Uterus (tissue), 4 donors: Measurements from ENCODE around the gene PAAF1. TPM values are rescaled to one million over a fixed set of nuclear protein-coding genes. Genes with fewer than 3 reads are reported as not detected.

Source experiments
- DNase-seq, 2 donors: peaks; one replicate each; pipeline ENCODE4 v3.0.0-alpha.2; 2019 to 2020
- H3K27ac ChIP-seq, 2 donors: fragments of 200-600 bp; sonication (generic); 1 replicate in 1 of 2; 2 replicates in 1 of 2; pipeline ENCODE4 v1.5.1; 2016 to 2018
- H3K27me3 ChIP-seq, 2 donors: fragments of 200-600 bp; sonication (generic); one replicate each; pipeline ENCODE4 v1.5.1; 2018 to 2019; ENCODE audit warnings: control low read depth in 1 of 2
- H3K36me3 ChIP-seq, 2 donors: fragments of 200-600 bp; sonication (generic); one replicate each; pipeline ENCODE4 v1.5.1; 2019; ENCODE audit warnings: control low read depth in 1 of 2
- H3K4me1 ChIP-seq, 2 donors: fragments of 200-600 bp; sonication (generic); one replicate each; pipeline ENCODE4 v1.5.1; 2018 to 2019; ENCODE audit warnings: control low read depth in 1 of 2
- H3K4me3 ChIP-seq, 2 donors: fragments of 200-600 bp; sonication (generic); 1 replicate in 1 of 2; 2 replicates in 1 of 2; pipeline ENCODE4 v1.5.1; 2018 to 2019; ENCODE audit warnings: mild to moderate bottlenecking in 1 of 2
- H3K9me3 ChIP-seq, 2 donors: fragments of 200-600 bp; sonication (generic); one replicate each; pipeline ENCODE4 v1.5.1; 2019; ENCODE audit warnings: control low read depth in 1 of 2
- CTCF ChIP-seq, 4 experiments: fragments of 200-600 bp in 2 of 4; fragments of 450-650 bp in 2 of 4; sonication (generic) in 2 of 4; IDR thresholded peaks; one replicate each; pipeline ENCODE4 v1.5.1; 2016 to 2019; ENCODE audit warnings: antibody characterized with exemption in 4 of 4, mild to moderate bottlenecking in 2 of 4, moderate library complexity in 1 of 4
- POLR2A ChIP-seq, 2 donors: fragments of 450-650 bp; IDR thresholded peaks; one replicate each; pipeline ENCODE4 v1.6.1; 2016; ENCODE audit warnings: antibody characterized with exemption in 2 of 2, mild to moderate bottlenecking in 1 of 2, moderate library complexity in 1 of 2
- intact Hi-C: fragments of 100-400 bp; cut with DNase I; formaldehyde crosslinking; loops from one replicate; pipeline ENCODE4 v1.15.1; 2023; ENCODE audit warnings: low total_unique reads
- total RNA-seq, 4 donors: library from RNA; depleted of rRNA in 3 of 4; stranded (reverse); fragments of >200 nt in 3 of 4; gene quantifications; one replicate each; pipeline versions ENCODE4 v1.1.0 to v1.2.4, GENCODE V29; 2014 to 2023
- donor health status: DM: yes; HTN: yes; CAD: no.

Gene PAAF1
- total RNA-seq, 4 donors from 2014 or later = 0.59 to 20.8 (median 9.0) TPM

- no peak overlapping the region for H3K27ac ChIP-seq
- no peaks in the 10 kb centered on the region for H3K36me3 ChIP-seq
- no peak for DNase-seq
- intact Hi-C loops = no loop called here
- H3K9me3 ChIP-seq = no peaks in the 10 kb centered on the region
- TF ChIP-seq POLR2A (IDR thresholded peaks at IDR 0.05) (no peak), CTCF (IDR thresholded peaks at IDR 0.05) (no peak)
- H3K4me1 ChIP-seq = peaks cover 0 to 4% of the 10 kb centered on the region in 2 donors
- no peak overlapping the region for H3K4me3 ChIP-seq
- H3K27me3 ChIP-seq = no peaks in the 10 kb centered on the region
These were observed 85.4 kb downstream of the PAAF1 start for GRCh38 chr11:73962101-73962705.

- no peak overlapping the region for H3K4me3 ChIP-seq
- no peak for DNase-seq
- TF ChIP-seq POLR2A (IDR thresholded peaks at IDR 0.05) (no peak), CTCF (IDR thresholded peaks at IDR 0.05) (no peak)
- intact Hi-C loops = no loop called here
- H3K36me3 ChIP-seq = no peaks in the 10 kb centered on the region
- H3K27ac ChIP-seq = no peak overlapping the region
- no peaks in the 10 kb centered on the region for H3K9me3 ChIP-seq
- peaks cover 0 to 4% of the 10 kb centered on the region in 2 donors for H3K4me1 ChIP-seq
- H3K27me3 ChIP-seq = no peaks in the 10 kb centered on the region
These were observed 87.1 kb downstream of the PAAF1 start for GRCh38 chr11:73963861-73964260.

- no peak for TF ChIP-seq CTCF (IDR thresholded peaks at IDR 0.05)
- TF ChIP-seq POLR2A (IDR thresholded peaks at IDR 0.05) = no peak
- Histone ChIP-seq H3K27me3 (no peaks in the 10 kb centered on the region), H3K36me3 (no peaks in the 10 kb centered on the region), H3K27ac (no peak overlapping the region), H3K4me1 (peaks cover 0 to 4% of the 10 kb centered on the region in 2 donors), H3K4me3 (no peak overlapping the region), H3K9me3 (no peaks in the 10 kb centered on the region)
- no peak for DNase-seq
- intact Hi-C loops = no loop called here
These were observed 88.4 kb downstream of the PAAF1 start for GRCh38 chr11:73965076-73965763.

GRCh38 chr11:73965764-73966121, 88.9 kb downstream of the PAAF1 start:
- intact Hi-C loops = no loop called here
- H3K4me3 ChIP-seq = no peak overlapping the region
- H3K36me3 ChIP-seq = no peaks in the 10 kb centered on the region
- no peak overlapping the region for H3K27ac ChIP-seq
- peaks cover 0 to 4% of the 10 kb centered on the region in 2 donors for H3K4me1 ChIP-seq
- no peaks in the 10 kb centered on the region for H3K9me3 ChIP-seq
- no peak for DNase-seq
- TF ChIP-seq CTCF (IDR thresholded peaks at IDR 0.05) (no peak), POLR2A (IDR thresholded peaks at IDR 0.05) (no peak)
- H3K27me3 ChIP-seq = no peaks in the 10 kb centered on the region

GRCh38 chr11:73968356-73968966, 91.7 kb downstream of the PAAF1 start:
- peaks cover 0 to 4% of the 10 kb centered on the region in 2 donors for H3K4me1 ChIP-seq
- intact Hi-C loops = no loop called here
- H3K36me3 ChIP-seq = no peaks in the 10 kb centered on the region
- H3K4me3 ChIP-seq = no peak overlapping the region
- no peak overlapping the region for H3K27ac ChIP-seq
- H3K9me3 ChIP-seq = no peaks in the 10 kb centered on the region
- TF ChIP-seq CTCF (IDR thresholded peaks at IDR 0.05) = no peak
- no peak for TF ChIP-seq POLR2A (IDR thresholded peaks at IDR 0.05)
- H3K27me3 ChIP-seq = no peaks in the 10 kb centered on the region
- no peak for DNase-seq
